Liver (tissue), 9 donors: ENCODE measurements around the gene ALDH1L1. TPM values are rescaled to one million over a fixed set of nuclear protein-coding genes. Genes with fewer than 3 reads are reported as not detected.

Source experiments
- DNase-seq: peaks from one replicate; pipeline ENCODE4 v3.0.0-alpha.2; 2017; ENCODE audit warnings: low spot score
- H3K27ac ChIP-seq, 2 donors: one replicate each; pipeline ENCODE4 v1.7.0; 2013; ENCODE audit warnings: inconsistent platforms in 2 of 2, low read length in 2 of 2, control low read depth in 1 of 2, low read depth in 1 of 2, mild to moderate bottlenecking in 1 of 2
- H3K27me3 ChIP-seq, 4 donors: one replicate each; pipeline versions ENCODE4 v1.6.1 to v1.7.0; 2013; ENCODE audit warnings: low read length in 3 of 4, inconsistent platforms in 1 of 4, mild to moderate bottlenecking in 1 of 4, moderate library complexity in 1 of 4; ENCODE audit not compliant: control insufficient read depth in 4 of 4, insufficient read depth in 4 of 4
- H3K36me3 ChIP-seq, 4 donors: one replicate each; pipeline versions ENCODE4 v1.6.1 to v1.7.0; 2013; ENCODE audit warnings: low read length in 3 of 4, mild to moderate bottlenecking in 3 of 4, low read depth in 1 of 4, moderate library complexity in 1 of 4; ENCODE audit not compliant: control insufficient read depth in 4 of 4, insufficient read depth in 3 of 4
- H3K4me1 ChIP-seq, 4 donors: one replicate each; pipeline versions ENCODE4 v1.6.1 to v1.7.0; 2013; ENCODE audit warnings: low read length in 3 of 4, mild to moderate bottlenecking in 3 of 4, moderate library complexity in 1 of 4; ENCODE audit not compliant: control insufficient read depth in 4 of 4, insufficient read depth in 4 of 4
- H3K4me3 ChIP-seq, 3 donors: one replicate each; pipeline versions ENCODE4 v1.6.1 to v1.7.0; 2013; ENCODE audit warnings: low read length in 3 of 3, control low read depth in 1 of 3, low read depth in 1 of 3, mild to moderate bottlenecking in 1 of 3
- H3K9ac ChIP-seq, 2 donors: one replicate each; pipeline ENCODE4 v1.7.0; 2013; ENCODE audit warnings: low read length in 2 of 2, mild to moderate bottlenecking in 2 of 2, moderate library complexity in 2 of 2, control low read depth in 1 of 2, low read depth in 1 of 2
- H3K9me3 ChIP-seq, 4 donors: one replicate each; pipeline versions ENCODE4 v1.6.1 to v1.7.0; 2013; ENCODE audit warnings: low read length in 3 of 4; ENCODE audit not compliant: control insufficient read depth in 4 of 4
- ATF3 ChIP-seq: IDR thresholded peaks from 2 replicates; pipeline ENCODE4 v1.6.1; 2016; ENCODE audit warnings: antibody characterized with exemption
- EGR1 ChIP-seq, 2 donors: IDR thresholded peaks; 2 replicates each; pipeline ENCODE4 v1.6.1; 2016 to 2018; ENCODE audit warnings: antibody characterized with exemption in 2 of 2, low read depth in 2 of 2
- FOXA2 ChIP-seq: IDR thresholded peaks from 2 replicates; pipeline ENCODE4 v1.6.1; 2016; ENCODE audit warnings: antibody characterized with exemption
- HNF4A ChIP-seq, 2 donors: conservative IDR thresholded peaks; 2 replicates each; pipeline ENCODE4 v1.6.1; 2016; ENCODE audit warnings: antibody characterized with exemption in 2 of 2, mild to moderate bottlenecking in 2 of 2
- JUND ChIP-seq, 2 donors: IDR thresholded peaks; 2 replicates each; pipeline ENCODE4 v1.6.1; 2016; ENCODE audit warnings: antibody characterized with exemption in 2 of 2
- MAX ChIP-seq: IDR thresholded peaks from 2 replicates; pipeline ENCODE4 v1.6.1; 2016; ENCODE audit warnings: antibody characterized with exemption
- NR2F2 ChIP-seq: IDR thresholded peaks from 2 replicates; pipeline ENCODE4 v1.6.1; 2016; ENCODE audit warnings: antibody characterized with exemption
- RAD21 ChIP-seq, 2 donors: IDR thresholded peaks; 2 replicates each; pipeline ENCODE4 v1.6.1; 2016; ENCODE audit warnings: antibody characterized with exemption in 2 of 2, mild to moderate bottlenecking in 2 of 2
- SP1 ChIP-seq: IDR thresholded peaks from 2 replicates; pipeline ENCODE4 v1.6.1; 2018; ENCODE audit warnings: antibody characterized with exemption, mild to moderate bottlenecking
- YY1 ChIP-seq: IDR thresholded peaks from 2 replicates; pipeline ENCODE4 v1.6.1; 2016; ENCODE audit warnings: antibody characterized with exemption, mild to moderate bottlenecking
- WGBS: extraction: QIAGEN DNeasy Blood & Tissue Kit; methylation state at CpG from one replicate; pipeline ENCODE4 v1.1.7; 2013; 5-methylcytosine and 5-hydroxymethylcytosine counted together
- polyA plus RNA-seq, 2 donors: library from polyadenylated mRNA; stranded (reverse) in 1 of 2; unstranded in 1 of 2; fragments of 200-250 nt in 1 of 2; fragments of >200 nt in 1 of 2; fragmentation: Nextera tagmentation in 1 of 2; extraction: Ambion mirVana in 1 of 2; gene quantifications; one replicate each; pipeline versions ENCODE4 v1.2.1 to v1.2.3, GENCODE V29; 2013 to 2015
- total RNA-seq, 2 donors: library from RNA; depleted of rRNA; stranded (reverse); fragments of >200 nt; gene quantifications; one replicate each; pipeline ENCODE4 v1.2.3, GENCODE V29; 2014
- TF ChIP-seq, protein P1 (sequence below): IDR thresholded peaks from 2 replicates; pipeline ENCODE4 v1.6.1; 2016; ENCODE audit warnings: antibody characterized with exemption
- TF ChIP-seq, protein P2 (sequence below): fragments of 150-350 bp; IDR thresholded peaks from 2 replicates; pipeline ENCODE4 v1.5.1; 2017; ENCODE audit warnings: improper control_type of control experiment, low read depth, low read length; ENCODE audit not compliant: missing input control
- TF ChIP-seq, protein P3 (sequence below): IDR thresholded peaks from 2 replicates; pipeline ENCODE4 v1.6.1; 2016; ENCODE audit warnings: antibody characterized with exemption, mild to moderate bottlenecking
- donor health status: healthy.
- donor health status: healthy.
- donor health status: healthy.
- donor health status: healthy.
- donor health status: healthy.

ALDH1L1 gene
- total and polyA plus RNA-seq, 4 donors = 46.7 to 234 (median 147) TPM

DNA sequence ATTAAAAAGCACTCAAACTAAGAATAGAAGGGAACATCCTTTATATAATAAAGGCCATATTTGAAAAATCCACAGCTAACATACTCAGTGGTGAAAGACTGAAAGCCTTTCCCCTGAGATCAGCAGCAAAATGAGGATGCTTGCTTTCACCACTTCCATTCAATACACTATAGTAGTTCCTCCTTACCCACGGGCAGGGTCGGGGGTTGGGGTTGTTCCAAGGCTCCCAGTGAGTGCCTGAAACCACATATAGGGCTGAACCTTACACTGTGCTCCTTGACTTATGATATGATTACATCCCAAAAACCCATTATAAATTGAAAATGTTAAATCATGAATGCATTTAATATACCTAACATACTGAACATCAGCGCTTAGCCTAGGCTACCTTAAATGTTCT, 37.7 kb downstream of the ALDH1L1 start:
- Histone ChIP-seq H3K27ac (no peak overlapping the region), H3K27me3 (no peaks in the 10 kb centered on the region), H3K36me3 (peaks cover 6 to 38% (median 16%) of the 10 kb centered on the region in 4 donors), H3K9ac (no peak overlapping the region), H3K4me1 (no peaks in the 10 kb centered on the region), H3K4me3 (no peak overlapping the region), H3K9me3 (no peaks in the 10 kb centered on the region)
- DNase-seq = no peak
- TF ChIP-seq FOXA2 (no peak), HNF4A (conservative IDR thresholded peaks at IDR 0.05) (no peak), RAD21 (IDR thresholded peaks at IDR 0.05) (no peak), JUND (IDR thresholded peaks at IDR 0.05) (no peak), EGR1 (IDR thresholded peaks at IDR 0.05; ENCODE audit: low read depth in 2 of 2) (no peak), YY1 (no peak), MAX (no peak)
- TF ChIP-seq, protein P1, sequence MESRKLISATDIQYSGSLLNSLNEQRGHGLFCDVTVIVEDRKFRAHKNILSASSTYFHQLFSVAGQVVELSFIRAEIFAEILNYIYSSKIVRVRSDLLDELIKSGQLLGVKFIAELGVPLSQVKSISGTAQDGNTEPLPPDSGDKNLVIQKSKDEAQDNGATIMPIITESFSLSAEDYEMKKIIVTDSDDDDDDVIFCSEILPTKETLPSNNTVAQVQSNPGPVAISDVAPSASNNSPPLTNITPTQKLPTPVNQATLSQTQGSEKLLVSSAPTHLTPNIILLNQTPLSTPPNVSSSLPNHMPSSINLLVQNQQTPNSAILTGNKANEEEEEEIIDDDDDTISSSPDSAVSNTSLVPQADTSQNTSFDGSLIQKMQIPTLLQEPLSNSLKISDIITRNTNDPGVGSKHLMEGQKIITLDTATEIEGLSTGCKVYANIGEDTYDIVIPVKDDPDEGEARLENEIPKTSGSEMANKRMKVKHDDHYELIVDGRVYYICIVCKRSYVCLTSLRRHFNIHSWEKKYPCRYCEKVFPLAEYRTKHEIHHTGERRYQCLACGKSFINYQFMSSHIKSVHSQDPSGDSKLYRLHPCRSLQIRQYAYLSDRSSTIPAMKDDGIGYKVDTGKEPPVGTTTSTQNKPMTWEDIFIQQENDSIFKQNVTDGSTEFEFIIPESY = no peak
- TF ChIP-seq, protein P2, sequence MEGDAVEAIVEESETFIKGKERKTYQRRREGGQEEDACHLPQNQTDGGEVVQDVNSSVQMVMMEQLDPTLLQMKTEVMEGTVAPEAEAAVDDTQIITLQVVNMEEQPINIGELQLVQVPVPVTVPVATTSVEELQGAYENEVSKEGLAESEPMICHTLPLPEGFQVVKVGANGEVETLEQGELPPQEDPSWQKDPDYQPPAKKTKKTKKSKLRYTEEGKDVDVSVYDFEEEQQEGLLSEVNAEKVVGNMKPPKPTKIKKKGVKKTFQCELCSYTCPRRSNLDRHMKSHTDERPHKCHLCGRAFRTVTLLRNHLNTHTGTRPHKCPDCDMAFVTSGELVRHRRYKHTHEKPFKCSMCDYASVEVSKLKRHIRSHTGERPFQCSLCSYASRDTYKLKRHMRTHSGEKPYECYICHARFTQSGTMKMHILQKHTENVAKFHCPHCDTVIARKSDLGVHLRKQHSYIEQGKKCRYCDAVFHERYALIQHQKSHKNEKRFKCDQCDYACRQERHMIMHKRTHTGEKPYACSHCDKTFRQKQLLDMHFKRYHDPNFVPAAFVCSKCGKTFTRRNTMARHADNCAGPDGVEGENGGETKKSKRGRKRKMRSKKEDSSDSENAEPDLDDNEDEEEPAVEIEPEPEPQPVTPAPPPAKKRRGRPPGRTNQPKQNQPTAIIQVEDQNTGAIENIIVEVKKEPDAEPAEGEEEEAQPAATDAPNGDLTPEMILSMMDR = no peak
- 78% methylated on average over 3 of the region's 3 CpGs for WGBS

DNA sequence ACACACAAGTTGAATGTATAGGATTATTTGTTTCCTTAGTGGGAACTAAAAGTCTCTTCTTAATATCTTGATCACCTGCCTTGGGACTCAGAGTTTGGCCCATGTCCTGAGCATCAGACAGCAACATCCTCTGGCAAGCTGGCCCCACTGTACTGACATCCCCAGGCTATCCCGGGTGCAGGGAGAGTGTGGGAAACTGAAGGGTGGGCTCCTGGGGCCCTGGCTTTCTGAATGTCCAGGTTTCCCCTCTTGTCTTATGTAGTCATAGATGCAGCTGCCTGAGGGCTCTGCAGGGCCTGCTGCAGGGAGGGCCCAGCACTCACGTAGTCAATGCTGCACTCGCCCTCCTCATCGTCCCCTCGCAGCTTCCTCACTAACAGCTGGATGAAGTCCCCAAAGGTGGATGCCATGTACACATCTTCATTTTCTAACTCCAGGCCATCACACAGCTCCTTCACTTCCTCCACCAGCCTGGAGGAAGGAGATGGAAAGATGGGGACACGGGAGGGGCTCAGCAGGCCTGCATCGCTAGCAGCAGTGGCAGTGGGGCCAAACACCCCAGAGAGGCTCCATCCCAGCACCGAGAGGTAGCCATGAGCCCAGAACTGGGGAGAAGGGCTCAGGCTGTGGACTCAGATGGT, 42.8 kb downstream of the ALDH1L1 start:
- Histone ChIP-seq H3K4me1 (no peaks in the 10 kb centered on the region), H3K9ac (no peak overlapping the region), H3K27me3 (no peaks in the 10 kb centered on the region), H3K4me3 (no peak overlapping the region), H3K9me3 (no peaks in the 10 kb centered on the region), H3K27ac (no peak overlapping the region), H3K36me3 (peaks cover 16 to 63% (median 36%) of the 10 kb centered on the region in 4 donors)
- TF ChIP-seq SP1 = no peak
- TF ChIP-seq HNF4A (conservative IDR thresholded peaks at IDR 0.05) = no peak
- TF ChIP-seq, protein P3, sequence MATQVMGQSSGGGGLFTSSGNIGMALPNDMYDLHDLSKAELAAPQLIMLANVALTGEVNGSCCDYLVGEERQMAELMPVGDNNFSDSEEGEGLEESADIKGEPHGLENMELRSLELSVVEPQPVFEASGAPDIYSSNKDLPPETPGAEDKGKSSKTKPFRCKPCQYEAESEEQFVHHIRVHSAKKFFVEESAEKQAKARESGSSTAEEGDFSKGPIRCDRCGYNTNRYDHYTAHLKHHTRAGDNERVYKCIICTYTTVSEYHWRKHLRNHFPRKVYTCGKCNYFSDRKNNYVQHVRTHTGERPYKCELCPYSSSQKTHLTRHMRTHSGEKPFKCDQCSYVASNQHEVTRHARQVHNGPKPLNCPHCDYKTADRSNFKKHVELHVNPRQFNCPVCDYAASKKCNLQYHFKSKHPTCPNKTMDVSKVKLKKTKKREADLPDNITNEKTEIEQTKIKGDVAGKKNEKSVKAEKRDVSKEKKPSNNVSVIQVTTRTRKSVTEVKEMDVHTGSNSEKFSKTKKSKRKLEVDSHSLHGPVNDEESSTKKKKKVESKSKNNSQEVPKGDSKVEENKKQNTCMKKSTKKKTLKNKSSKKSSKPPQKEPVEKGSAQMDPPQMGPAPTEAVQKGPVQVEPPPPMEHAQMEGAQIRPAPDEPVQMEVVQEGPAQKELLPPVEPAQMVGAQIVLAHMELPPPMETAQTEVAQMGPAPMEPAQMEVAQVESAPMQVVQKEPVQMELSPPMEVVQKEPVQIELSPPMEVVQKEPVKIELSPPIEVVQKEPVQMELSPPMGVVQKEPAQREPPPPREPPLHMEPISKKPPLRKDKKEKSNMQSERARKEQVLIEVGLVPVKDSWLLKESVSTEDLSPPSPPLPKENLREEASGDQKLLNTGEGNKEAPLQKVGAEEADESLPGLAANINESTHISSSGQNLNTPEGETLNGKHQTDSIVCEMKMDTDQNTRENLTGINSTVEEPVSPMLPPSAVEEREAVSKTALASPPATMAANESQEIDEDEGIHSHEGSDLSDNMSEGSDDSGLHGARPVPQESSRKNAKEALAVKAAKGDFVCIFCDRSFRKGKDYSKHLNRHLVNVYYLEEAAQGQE = no peak
- no peak for TF ChIP-seq ATF3
- no peak for TF ChIP-seq JUND (IDR thresholded peaks at IDR 0.05)
- TF ChIP-seq EGR1 (IDR thresholded peaks at IDR 0.05; ENCODE audit: low read depth in 2 of 2) = no peak
- no peak for TF ChIP-seq FOXA2
- TF ChIP-seq NR2F2 = no peak
- WGBS = 94% methylated on average over 8 of the region's 8 CpGs
- peak; percentile 21 for DNase-seq
